ENCODE data around the gene THSD4.
"Not testable (repeated sequence)": the region's sequence is repeated elsewhere in the genome, so short reads cannot be mapped to it uniquely, and the experiment has no call there.

The THSD4 gene

GRCh38 chr15:71189718-71190117, 74.4 kb downstream of the THSD4 start:
- DNase-seq (ENCODE audit: low spot score) = no peak

GRCh38 chr15:71191296-71191695, 76.0 kb downstream of the THSD4 start:
- DNase-seq (ENCODE audit: low spot score) = no peak

- no peak for DNase-seq (ENCODE audit: low spot score)
Measured at GRCh38 chr15:71192816-71193215, 77.5 kb downstream of the THSD4 start.

GRCh38 chr15:71194286-71194685, 79.0 kb downstream of the THSD4 start:
- DNase-seq (ENCODE audit: low spot score) = no peak

- no peak for DNase-seq (ENCODE audit: low spot score)
Measured at GRCh38 chr15:71195242-71195641, 80.0 kb downstream of the THSD4 start.

- DNase-seq (ENCODE audit: low spot score) = no peak
Measured at GRCh38 chr15:71197620-71198019, 82.3 kb downstream of the THSD4 start.

GRCh38 chr15:71198846-71199245, 83.6 kb downstream of the THSD4 start:
- no peak for DNase-seq (ENCODE audit: low spot score)

- no peak for DNase-seq (ENCODE audit: low spot score)
Measured at GRCh38 chr15:71199384-71200351, 84.4 kb downstream of the THSD4 start.

GRCh38 chr15:71201477-71201876, 86.2 kb downstream of the THSD4 start:
- peak; percentile 6 for DNase-seq (ENCODE audit: low spot score)

GRCh38 chr15:71202712-71203111, 87.4 kb downstream of the THSD4 start:
- DNase-seq (ENCODE audit: low spot score) = no peak

GRCh38 chr15:71203586-71204474, 88.6 kb downstream of the THSD4 start:
- DNase-seq (ENCODE audit: low spot score) = no peak

- DNase-seq (ENCODE audit: low spot score) = no peak
Measured at GRCh38 chr15:71207141-71207540, 91.9 kb downstream of the THSD4 start.

- DNase-seq (ENCODE audit: low spot score) = no peak
Measured at GRCh38 chr15:71212146-71212545, 96.9 kb downstream of the THSD4 start.

- DNase-seq (ENCODE audit: low spot score) = not testable (repeated sequence)
Measured at GRCh38 chr15:71213943-71214342, 98.7 kb downstream of the THSD4 start.

GRCh38 chr15:71215126-71215894, 100.0 kb downstream of the THSD4 start:
- no peak for DNase-seq (ENCODE audit: low spot score)

- no peak for DNase-seq (ENCODE audit: low spot score)
Measured at GRCh38 chr15:71218272-71218805, 103.1 kb downstream of the THSD4 start.

GRCh38 chr15:71219101-71219500, 103.8 kb downstream of the THSD4 start:
- no peak for DNase-seq (ENCODE audit: low spot score)

- DNase-seq (ENCODE audit: low spot score) = no peak
Measured at GRCh38 chr15:71219645-71220044, 104.4 kb downstream of the THSD4 start.

GRCh38 chr15:71220828-71221227, 105.6 kb downstream of the THSD4 start:
- DNase-seq (ENCODE audit: low spot score) = no peak

- no peak for DNase-seq (ENCODE audit: low spot score)
Measured at GRCh38 chr15:71221417-71221816, 106.1 kb downstream of the THSD4 start.

GRCh38 chr15:71223516-71223915, 108.2 kb downstream of the THSD4 start:
- no peak for DNase-seq (ENCODE audit: low spot score)

GRCh38 chr15:71224024-71224423, 108.8 kb downstream of the THSD4 start:
- DNase-seq (ENCODE audit: low spot score) = no peak

All from LoVo (cell line).